Trophoblast cell (in vitro differentiated cells and primary cell): Measurements from ENCODE around the gene PTPRZ1.

Experiments
- DNase-seq, 2 donors: peaks; one replicate each; pipeline ENCODE4 v3.0.0-alpha.2; 2016
- H2AFZ ChIP-seq: 2 replicates; pipeline ENCODE4 v1.6.1; 2013; ENCODE audit warnings: low read length, moderate library complexity, mild to moderate bottlenecking; ENCODE audit not compliant: insufficient read depth, poor library complexity
- H2AK5ac ChIP-seq: 2 replicates; pipeline ENCODE4 v1.6.1; 2013; ENCODE audit warnings: mild to moderate bottlenecking, low read length
- H2BK120ac ChIP-seq: 2 replicates; pipeline ENCODE4 v1.6.1; 2013; ENCODE audit warnings: low read length, mild to moderate bottlenecking, moderate library complexity; ENCODE audit not compliant: insufficient read depth, poor library complexity
- H2BK12ac ChIP-seq: 2 replicates; pipeline ENCODE4 v1.6.1; 2013; ENCODE audit warnings: mild to moderate bottlenecking, low read length, moderate library complexity
- H2BK5ac ChIP-seq: 2 replicates; pipeline ENCODE4 v1.6.1; 2013; ENCODE audit warnings: low read length, low read depth, moderate library complexity, mild to moderate bottlenecking; ENCODE audit not compliant: poor library complexity
- H3K14ac ChIP-seq: 2 replicates; pipeline ENCODE4 v1.6.1; 2013; ENCODE audit warnings: mild to moderate bottlenecking, low read length
- H3K18ac ChIP-seq: 2 replicates; pipeline ENCODE4 v1.6.1; 2013; ENCODE audit warnings: mild to moderate bottlenecking, low read length
- H3K23ac ChIP-seq: 2 replicates; pipeline ENCODE4 v1.6.1; 2013; ENCODE audit warnings: low read length
- H3K27ac ChIP-seq: 2 replicates; pipeline ENCODE4 v1.5.1; 2013; ENCODE audit warnings: low read depth, mild to moderate bottlenecking, inconsistent platforms, low read length, moderate library complexity
- H3K27me3 ChIP-seq: 2 replicates; pipeline ENCODE4 v1.6.1; 2013; ENCODE audit warnings: inconsistent platforms, mild to moderate bottlenecking, low read length, moderate library complexity; ENCODE audit not compliant: insufficient read depth
- H3K36me3 ChIP-seq, 2 experiments: 1 replicate in 1 of 2; 2 replicates in 1 of 2; pipeline ENCODE4 v1.6.1; 2013; ENCODE audit warnings: low read length in 2 of 2, mild to moderate bottlenecking in 2 of 2, moderate library complexity in 1 of 2; ENCODE audit not compliant: insufficient read depth in 2 of 2, control insufficient read depth in 1 of 2
- H3K4ac ChIP-seq: 2 replicates; pipeline ENCODE4 v1.6.1; 2013; ENCODE audit warnings: low read depth, mild to moderate bottlenecking, low read length, moderate library complexity
- H3K4me1 ChIP-seq, 2 experiments: 1 replicate in 1 of 2; 2 replicates in 1 of 2; pipeline ENCODE4 v1.6.1; 2013; ENCODE audit warnings: low read length in 2 of 2, mild to moderate bottlenecking in 2 of 2, moderate library complexity in 1 of 2; ENCODE audit not compliant: insufficient read depth in 2 of 2, control insufficient read depth in 1 of 2
- H3K4me2 ChIP-seq: 2 replicates; pipeline ENCODE4 v1.6.1; 2013; ENCODE audit warnings: inconsistent platforms, mild to moderate bottlenecking, low read length, moderate library complexity
- H3K4me3 ChIP-seq: 2 replicates; pipeline ENCODE4 v1.5.1; 2013; ENCODE audit warnings: mild to moderate bottlenecking, low read depth, low read length, inconsistent platforms
- H3K79me1 ChIP-seq: one replicate; pipeline ENCODE4 v1.6.1; 2013; ENCODE audit warnings: low read length
- H3K79me2 ChIP-seq: 2 replicates; pipeline ENCODE4 v1.6.1; 2013; ENCODE audit warnings: low read length, mild to moderate bottlenecking; ENCODE audit not compliant: control insufficient read depth, insufficient read depth, poor library complexity
- H3K9ac ChIP-seq: 2 replicates; pipeline ENCODE4 v1.6.1; 2013; ENCODE audit warnings: mild to moderate bottlenecking, low read length
- H3K9me3 ChIP-seq: 2 replicates; pipeline ENCODE4 v1.6.1; 2013; ENCODE audit warnings: low read depth, mild to moderate bottlenecking, control low read depth, inconsistent platforms, low read length; ENCODE audit not compliant: insufficient read depth
- H4K12ac ChIP-seq: 2 replicates; pipeline ENCODE4 v1.6.1; 2013; ENCODE audit warnings: low read depth, mild to moderate bottlenecking, low read length, moderate library complexity
- H4K8ac ChIP-seq: 2 replicates; pipeline ENCODE4 v1.6.1; 2013; ENCODE audit warnings: low read depth, mild to moderate bottlenecking, low read length, moderate library complexity
- H4K91ac ChIP-seq: one replicate; pipeline ENCODE4 v1.6.1; 2013; ENCODE audit warnings: low read depth, mild to moderate bottlenecking, low read length, moderate library complexity
- WGBS: extraction: QIAGEN DNeasy Blood & Tissue Kit; methylation state at CpG from one replicate; pipeline ENCODE4 v1.1.7; 2013; ENCODE audit warnings: missing lambda C conversion rate; ENCODE audit not compliant: insufficient read length, insufficient coverage; ENCODE audit errors: extremely low coverage; 5-methylcytosine and 5-hydroxymethylcytosine counted together

PTPRZ1 gene

GRCh38 chr7:122082160-122082559 is 209.2 kb downstream of the PTPRZ1 start:
- no peak overlapping the region for H2AFZ ChIP-seq
- H4K12ac ChIP-seq = no peak overlapping the region
- H3K79me1 ChIP-seq = no peaks in the 10 kb centered on the region
- H3K27ac ChIP-seq = no peak overlapping the region
- H3K4me3 ChIP-seq = no peak overlapping the region
- no peak for DNase-seq
- H4K8ac ChIP-seq = no peak overlapping the region
- H3K14ac ChIP-seq = no peak overlapping the region
- peaks cover 8% of the 10 kb centered on the region in 2 experiments for H3K36me3 ChIP-seq
- H3K27me3 ChIP-seq = no peaks in the 10 kb centered on the region
- no peak overlapping the region for H4K91ac ChIP-seq
- H2AK5ac ChIP-seq = no peak overlapping the region
- H3K23ac ChIP-seq = no peak overlapping the region
- no peak overlapping the region for H3K18ac ChIP-seq
- H3K79me2 ChIP-seq = no peaks in the 10 kb centered on the region
- H2BK5ac ChIP-seq = no peak overlapping the region
- no peaks in the 10 kb centered on the region for H3K9me3 ChIP-seq
- H2BK12ac ChIP-seq = no peak overlapping the region
- no peak overlapping the region for H2BK120ac ChIP-seq
- H3K4ac ChIP-seq = no peak overlapping the region
- no peaks in the 10 kb centered on the region for H3K4me1 ChIP-seq
- no peak overlapping the region for H3K4me2 ChIP-seq
- no peak overlapping the region for H3K9ac ChIP-seq

- no peak overlapping the region for H3K23ac ChIP-seq
- H3K79me2 ChIP-seq = no peaks in the 10 kb centered on the region
- H3K9me3 ChIP-seq = no peaks in the 10 kb centered on the region
- H2AK5ac ChIP-seq = no peak overlapping the region
- H3K4me3 ChIP-seq = no peak overlapping the region
- H3K4me2 ChIP-seq = no peak overlapping the region
- H3K79me1 ChIP-seq = no peaks in the 10 kb centered on the region
- H3K14ac ChIP-seq = no peak overlapping the region
- no peaks in the 10 kb centered on the region for H3K4me1 ChIP-seq
- H3K4ac ChIP-seq = no peak overlapping the region
- H3K9ac ChIP-seq = no peak overlapping the region
- H2BK5ac ChIP-seq = no peak overlapping the region
- no peak overlapping the region for H4K8ac ChIP-seq
- H3K18ac ChIP-seq = no peak overlapping the region
- no CpG with 5 or more reads among the region's 2 CpGs for WGBS
- H2BK120ac ChIP-seq = no peak overlapping the region
- H3K27ac ChIP-seq = no peak overlapping the region
- H3K27me3 ChIP-seq = no peaks in the 10 kb centered on the region
- peaks cover 5 to 6% of the 10 kb centered on the region in 2 experiments for H3K36me3 ChIP-seq
- H4K12ac ChIP-seq = no peak overlapping the region
- DNase-seq = no peak
- H4K91ac ChIP-seq = no peak overlapping the region
- H2AFZ ChIP-seq = no peak overlapping the region
- H2BK12ac ChIP-seq = no peak overlapping the region
Observed at GRCh38 chr7:122082670-122083069, 209.7 kb downstream of the PTPRZ1 start.

DNA sequence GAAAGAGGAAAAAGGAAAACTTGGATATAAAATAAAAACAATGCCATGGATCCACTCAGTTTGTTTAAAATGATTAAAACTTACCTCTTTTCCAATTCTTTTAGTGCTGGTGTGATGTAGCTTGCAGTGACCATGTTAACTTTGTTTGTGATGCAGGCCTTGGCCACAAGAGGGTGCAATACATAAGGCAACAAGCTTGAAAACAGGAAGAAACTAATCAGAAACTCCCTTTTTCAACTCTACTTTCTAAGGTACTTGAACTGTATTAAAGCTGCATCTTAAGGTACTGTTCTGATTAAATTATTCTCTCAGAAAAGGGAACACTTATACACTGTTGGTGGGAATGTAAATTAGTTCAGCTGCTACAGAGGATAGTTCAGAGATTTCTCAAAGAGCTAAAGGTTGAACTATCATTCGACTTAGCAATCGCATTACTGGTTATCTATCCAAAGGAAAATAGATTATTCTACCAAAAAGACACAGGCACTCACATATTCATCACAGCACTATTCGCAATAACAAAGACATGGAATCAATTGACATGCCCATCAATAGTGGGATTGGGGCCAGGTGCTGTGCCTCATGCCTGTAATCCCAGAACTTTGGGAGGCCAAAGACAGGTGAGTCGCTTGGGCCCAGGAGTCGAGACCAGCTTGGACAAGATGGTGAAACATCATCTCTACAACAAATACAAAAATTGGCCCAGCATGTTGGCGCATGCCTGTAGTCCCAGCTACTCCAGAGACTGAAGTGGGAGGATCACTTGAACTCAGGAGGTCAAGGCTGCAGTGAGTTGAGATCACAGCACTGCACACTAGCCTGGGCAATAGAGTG is 220.2 kb downstream of the PTPRZ1 start:
- WGBS = no CpG with 5 or more reads among the region's 6 CpGs
- no peak overlapping the region for H2BK12ac ChIP-seq
- no peak overlapping the region for H3K4me3 ChIP-seq
- H3K27ac ChIP-seq = no peak overlapping the region
- H2AFZ ChIP-seq = no peak overlapping the region
- no peak overlapping the region for H3K14ac ChIP-seq
- no peak overlapping the region for H4K12ac ChIP-seq
- no peak overlapping the region for H3K4me2 ChIP-seq
- no peaks in the 10 kb centered on the region for H3K27me3 ChIP-seq
- H2BK120ac ChIP-seq = no peak overlapping the region
- no peak overlapping the region for H3K18ac ChIP-seq
- no peak overlapping the region for H3K4ac ChIP-seq
- no peak overlapping the region for H3K23ac ChIP-seq
- H3K79me1 ChIP-seq = no peaks in the 10 kb centered on the region
- no peak overlapping the region for H2BK5ac ChIP-seq
- no peaks in the 10 kb centered on the region for H3K79me2 ChIP-seq
- no peaks in the 10 kb centered on the region for H3K9me3 ChIP-seq
- H4K91ac ChIP-seq = no peak overlapping the region
- H4K8ac ChIP-seq = no peak overlapping the region
- H3K36me3 ChIP-seq = peaks cover 1 to 3% of the 10 kb centered on the region in 2 experiments
- no peak overlapping the region for H2AK5ac ChIP-seq
- peak; percentile 51 to 92 for DNase-seq
- H3K4me1 ChIP-seq = no peaks in the 10 kb centered on the region
- no peak overlapping the region for H3K9ac ChIP-seq

GRCh38 chr7:122094549-122094948 is 221.6 kb downstream of the PTPRZ1 start:
- Histone ChIP-seq H3K4ac (no peak overlapping the region), H3K4me2 (no peak overlapping the region), H2BK12ac (no peak overlapping the region), H2BK5ac (no peak overlapping the region), H4K12ac (no peak overlapping the region), H3K36me3 (peaks cover 0 to 1% of the 10 kb centered on the region in 2 experiments), H4K8ac (no peak overlapping the region), H3K27ac (no peak overlapping the region), H3K27me3 (no peaks in the 10 kb centered on the region), H2AK5ac (no peak overlapping the region), H4K91ac (no peak overlapping the region), H2AFZ (no peak overlapping the region), H3K79me1 (no peaks in the 10 kb centered on the region), H2BK120ac (no peak overlapping the region), H3K4me3 (no peak overlapping the region), H3K4me1 (no peaks in the 10 kb centered on the region), H3K18ac (no peak overlapping the region), H3K14ac (no peak overlapping the region), H3K9ac (no peak overlapping the region), H3K79me2 (no peaks in the 10 kb centered on the region), H3K23ac (no peak overlapping the region), H3K9me3 (no peaks in the 10 kb centered on the region)
- no CpG with 5 or more reads among the region's 1 CpG for WGBS
- DNase-seq = no peak
